DND-41 (cell line): ENCODE data around the gene MLYCD.

ENCODE experiments used
- ATAC-seq: fragments of 200-7000 bp; cut with Tn5 transposase; 3 replicates; pipeline ENCODE4 v1.9.1; 2021; ENCODE audit warnings: low read depth; ENCODE audit not compliant: insufficient read depth
- DNase-seq: peaks from one replicate; pipeline ENCODE4 v3.0.0-alpha.2; 2020
- H2AFZ ChIP-seq: 2 replicates; pipeline ENCODE4 v1.6.0; 2012; ENCODE audit warnings: low read depth, low read length
- H3K27ac ChIP-seq: 2 replicates; pipeline ENCODE4 v1.5.1; 2012; ENCODE audit warnings: low read length, inconsistent platforms
- H3K27me3 ChIP-seq: fragments of 200-600 bp; sonication (generic); 2 replicates; pipeline ENCODE4 v1.6.0; 2012; ENCODE audit warnings: low read length, mild to moderate bottlenecking, inconsistent platforms; ENCODE audit not compliant: insufficient read depth, poor library complexity
- H3K36me3 ChIP-seq: 2 replicates; pipeline ENCODE4 v1.5.1; 2012; ENCODE audit warnings: low read length, inconsistent platforms; ENCODE audit not compliant: insufficient read depth
- H3K4me1 ChIP-seq: 2 replicates; pipeline ENCODE4 v1.5.1; 2012; ENCODE audit warnings: mild to moderate bottlenecking, low read length; ENCODE audit not compliant: insufficient read depth
- H3K4me2 ChIP-seq: 2 replicates; pipeline ENCODE4 v1.6.0; 2012; ENCODE audit warnings: mild to moderate bottlenecking, moderate library complexity, low read length, inconsistent platforms; ENCODE audit not compliant: insufficient read depth
- H3K4me3 ChIP-seq, 2 experiments: fragments of 200-600 bp in 1 of 2; shearing (Covaris generic) in 1 of 2; 2 replicates each; pipeline ENCODE4 v1.5.1; 2012 to 2016; ENCODE audit warnings: inconsistent platforms in 2 of 2, low read length in 2 of 2, mild to moderate bottlenecking in 2 of 2, low read depth in 1 of 2, moderate library complexity in 1 of 2
- H3K79me2 ChIP-seq: 2 replicates; pipeline ENCODE4 v1.6.0; 2012; ENCODE audit warnings: low read length, inconsistent platforms; ENCODE audit not compliant: insufficient read depth
- H3K9ac ChIP-seq: 2 replicates; pipeline ENCODE4 v1.6.0; 2012; ENCODE audit warnings: low read depth, mild to moderate bottlenecking, inconsistent platforms, low read length, moderate library complexity
- H3K9me3 ChIP-seq: 2 replicates; pipeline ENCODE4 v1.5.1; 2012; ENCODE audit warnings: low read length, moderate library complexity, mild to moderate bottlenecking, inconsistent platforms; ENCODE audit not compliant: insufficient read depth, severe bottlenecking
- H4K20me1 ChIP-seq: 2 replicates; pipeline ENCODE4 v1.6.0; 2012; ENCODE audit warnings: low read length; ENCODE audit not compliant: insufficient read depth
- EZH2 ChIP-seq: IDR thresholded peaks from 3 replicates; pipeline ENCODE4 v1.6.1; 2012; ENCODE audit warnings: borderline replicate concordance, low read depth, mild to moderate bottlenecking, moderate library complexity, low read length, inconsistent platforms; ENCODE audit not compliant: severe bottlenecking
- TF ChIP-seq, protein P1 (sequence below): IDR thresholded peaks from 2 replicates; pipeline ENCODE4 v1.5.1; 2012; ENCODE audit warnings: borderline replicate concordance, low read length, moderate library complexity, mild to moderate bottlenecking; ENCODE audit not compliant: poor library complexity, severe bottlenecking; ENCODE audit errors: extremely low read depth

The MLYCD gene

DNA sequence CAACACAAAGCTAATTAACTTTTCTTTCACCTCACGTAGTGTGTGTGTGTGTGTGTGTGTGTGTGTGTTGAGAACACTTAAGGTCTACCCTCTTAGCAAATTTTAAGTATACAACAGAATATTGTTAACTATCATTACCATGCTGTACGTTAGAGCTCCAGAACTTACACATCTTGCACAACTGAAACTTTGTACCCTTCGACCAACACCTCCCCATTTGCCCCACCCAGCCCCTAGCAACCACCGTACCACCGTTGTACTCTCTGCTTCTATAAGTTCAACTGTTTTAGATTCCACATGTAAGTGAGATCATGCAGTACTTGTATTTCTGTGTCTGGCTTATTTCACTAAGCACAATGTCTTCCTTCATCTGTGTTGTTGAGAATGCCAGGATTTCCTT, 28.1 kb upstream of the MLYCD start:
- no peak overlapping the region for H3K4me3 ChIP-seq
- no peak for TF ChIP-seq EZH2
- TF ChIP-seq, protein P1, sequence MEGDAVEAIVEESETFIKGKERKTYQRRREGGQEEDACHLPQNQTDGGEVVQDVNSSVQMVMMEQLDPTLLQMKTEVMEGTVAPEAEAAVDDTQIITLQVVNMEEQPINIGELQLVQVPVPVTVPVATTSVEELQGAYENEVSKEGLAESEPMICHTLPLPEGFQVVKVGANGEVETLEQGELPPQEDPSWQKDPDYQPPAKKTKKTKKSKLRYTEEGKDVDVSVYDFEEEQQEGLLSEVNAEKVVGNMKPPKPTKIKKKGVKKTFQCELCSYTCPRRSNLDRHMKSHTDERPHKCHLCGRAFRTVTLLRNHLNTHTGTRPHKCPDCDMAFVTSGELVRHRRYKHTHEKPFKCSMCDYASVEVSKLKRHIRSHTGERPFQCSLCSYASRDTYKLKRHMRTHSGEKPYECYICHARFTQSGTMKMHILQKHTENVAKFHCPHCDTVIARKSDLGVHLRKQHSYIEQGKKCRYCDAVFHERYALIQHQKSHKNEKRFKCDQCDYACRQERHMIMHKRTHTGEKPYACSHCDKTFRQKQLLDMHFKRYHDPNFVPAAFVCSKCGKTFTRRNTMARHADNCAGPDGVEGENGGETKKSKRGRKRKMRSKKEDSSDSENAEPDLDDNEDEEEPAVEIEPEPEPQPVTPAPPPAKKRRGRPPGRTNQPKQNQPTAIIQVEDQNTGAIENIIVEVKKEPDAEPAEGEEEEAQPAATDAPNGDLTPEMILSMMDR = no peak
- H3K9me3 ChIP-seq = no peaks in the 10 kb centered on the region
- H3K4me1 ChIP-seq = no peaks in the 10 kb centered on the region
- DNase-seq (no peak), ATAC-seq (no peak)
- no peak overlapping the region for H2AFZ ChIP-seq
- H3K9ac ChIP-seq = no peak overlapping the region
- no peaks in the 10 kb centered on the region for H3K36me3 ChIP-seq
- no peak overlapping the region for H3K27ac ChIP-seq
- H3K4me2 ChIP-seq = no peak overlapping the region
- peaks cover 3% of the 10 kb centered on the region for H3K27me3 ChIP-seq
- H3K79me2 ChIP-seq = no peaks in the 10 kb centered on the region
- H4K20me1 ChIP-seq = no peaks in the 10 kb centered on the region

DNA sequence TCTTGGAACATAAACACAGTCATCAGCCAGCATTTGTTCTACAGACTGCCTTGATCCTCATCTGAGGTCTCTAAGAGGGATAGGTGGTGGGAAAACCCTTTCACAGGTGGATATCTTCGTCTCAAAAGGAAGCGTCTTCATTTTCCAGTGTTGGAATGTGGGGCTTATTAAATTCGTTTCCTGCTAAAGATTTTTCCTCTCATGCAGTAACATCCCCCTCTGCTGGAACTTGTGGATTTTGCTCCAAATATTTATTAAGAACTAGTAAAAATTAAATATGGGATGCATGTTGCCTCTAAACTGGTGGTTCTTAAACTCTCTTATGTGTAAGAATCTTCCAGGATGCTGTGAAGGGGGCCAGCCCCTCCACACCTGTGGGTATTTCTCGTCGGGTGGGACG, 20.1 kb upstream of the MLYCD start:
- H3K4me2 ChIP-seq = no peak overlapping the region
- no peak overlapping the region for H3K9ac ChIP-seq
- H3K27ac ChIP-seq = no peak overlapping the region
- no peak overlapping the region for H3K4me3 ChIP-seq
- TF ChIP-seq EZH2 = no peak
- TF ChIP-seq, protein P1 = peak; percentile 34
- H3K36me3 ChIP-seq = no peaks in the 10 kb centered on the region
- H3K9me3 ChIP-seq = no peaks in the 10 kb centered on the region
- H2AFZ ChIP-seq = no peak overlapping the region
- ATAC-seq (no peak), DNase-seq (no peak)
- H3K4me1 ChIP-seq = no peaks in the 10 kb centered on the region
- no peaks in the 10 kb centered on the region for H3K79me2 ChIP-seq
- no peaks in the 10 kb centered on the region for H3K27me3 ChIP-seq
- H4K20me1 ChIP-seq = no peaks in the 10 kb centered on the region

DNA sequence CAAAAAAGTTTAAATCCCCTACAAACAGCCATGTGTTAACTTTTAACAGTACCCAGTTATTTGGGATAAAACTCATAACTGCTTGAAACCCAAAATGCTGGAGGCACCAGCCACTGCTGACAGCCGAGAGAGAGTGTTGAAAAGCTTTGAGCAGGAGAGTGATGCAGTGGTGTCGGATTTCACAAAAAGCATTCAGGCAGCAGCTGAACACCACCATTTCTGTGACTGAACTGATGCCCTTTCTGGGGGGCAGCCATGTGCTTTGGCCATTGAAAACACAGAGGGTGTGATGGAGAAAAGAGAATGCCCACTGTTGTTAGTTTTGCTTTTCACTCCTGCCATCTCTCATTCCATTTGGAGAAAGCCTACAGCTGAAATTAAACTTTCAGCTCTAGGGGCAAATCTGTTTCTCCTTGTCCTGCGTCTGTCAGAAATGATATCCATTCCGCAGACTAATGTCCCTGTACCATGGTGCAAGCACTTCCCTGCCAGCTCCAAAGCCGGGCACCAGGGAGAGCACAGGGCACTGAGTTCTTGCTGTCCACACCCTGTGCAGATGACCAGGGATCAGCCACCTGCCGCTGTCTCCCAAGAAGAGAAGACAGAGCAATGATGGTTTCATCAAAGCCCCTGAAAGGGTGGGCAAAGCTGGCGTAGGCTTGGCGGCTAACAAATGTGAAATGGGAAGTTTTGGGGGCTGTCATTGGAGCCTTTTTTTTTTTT, 16.6 kb upstream of the MLYCD start:
- Histone ChIP-seq H3K36me3 (no peaks in the 10 kb centered on the region), H4K20me1 (no peaks in the 10 kb centered on the region), H3K27me3 (no peaks in the 10 kb centered on the region), H3K4me1 (no peaks in the 10 kb centered on the region), H3K9me3 (no peaks in the 10 kb centered on the region), H3K9ac (no peak overlapping the region), H3K4me3 (no peak overlapping the region), H2AFZ (no peak overlapping the region), H3K79me2 (no peaks in the 10 kb centered on the region), H3K4me2 (no peak overlapping the region), H3K27ac (no peak overlapping the region)
- no peak for TF ChIP-seq EZH2
- TF ChIP-seq, protein P1 = no peak
- ATAC-seq (no peak), DNase-seq (no peak)
